22Rv1 (cell line): Measurements from ENCODE around the gene KCNAB1.

Experiments used
- H3K27ac ChIP-seq: fragments of 450-650 bp; 2 replicates; pipeline ENCODE4 v1.5.1; 2017
- ZFX ChIP-seq: fragments of 450-650 bp; IDR thresholded peaks from 2 replicates; pipeline ENCODE4 v1.6.1; 2017; ENCODE audit warnings: antibody characterized with exemption, borderline replicate concordance
- TF ChIP-seq, protein P1 (sequence below): fragments of 450-650 bp; IDR thresholded peaks from 2 replicates; pipeline ENCODE4 v1.5.1; 2017; ENCODE audit warnings: mild to moderate bottlenecking

KCNAB1 gene

DNA sequence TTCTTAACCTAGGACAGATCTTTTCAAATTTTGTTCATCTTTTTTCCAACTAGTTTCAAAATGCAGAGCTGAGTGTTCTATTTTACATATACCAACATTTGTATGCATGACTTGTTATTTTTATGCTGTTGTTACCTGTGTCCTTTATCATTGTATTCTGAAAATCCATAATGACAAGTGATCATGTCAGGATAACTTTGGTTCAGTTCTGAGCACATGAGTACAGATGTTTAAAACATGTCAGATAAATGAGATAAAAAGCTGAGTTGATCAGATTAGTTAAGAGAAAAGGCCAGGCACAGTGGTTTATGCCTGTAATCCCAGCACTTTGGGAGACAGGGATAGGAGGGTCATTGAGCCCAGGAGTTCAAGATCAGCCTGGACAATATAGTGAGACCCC lies 229.6 kb downstream of the KCNAB1 start:
- no peak overlapping the region for H3K27ac ChIP-seq
- TF ChIP-seq ZFX, result no peak
- TF ChIP-seq, protein P1, sequence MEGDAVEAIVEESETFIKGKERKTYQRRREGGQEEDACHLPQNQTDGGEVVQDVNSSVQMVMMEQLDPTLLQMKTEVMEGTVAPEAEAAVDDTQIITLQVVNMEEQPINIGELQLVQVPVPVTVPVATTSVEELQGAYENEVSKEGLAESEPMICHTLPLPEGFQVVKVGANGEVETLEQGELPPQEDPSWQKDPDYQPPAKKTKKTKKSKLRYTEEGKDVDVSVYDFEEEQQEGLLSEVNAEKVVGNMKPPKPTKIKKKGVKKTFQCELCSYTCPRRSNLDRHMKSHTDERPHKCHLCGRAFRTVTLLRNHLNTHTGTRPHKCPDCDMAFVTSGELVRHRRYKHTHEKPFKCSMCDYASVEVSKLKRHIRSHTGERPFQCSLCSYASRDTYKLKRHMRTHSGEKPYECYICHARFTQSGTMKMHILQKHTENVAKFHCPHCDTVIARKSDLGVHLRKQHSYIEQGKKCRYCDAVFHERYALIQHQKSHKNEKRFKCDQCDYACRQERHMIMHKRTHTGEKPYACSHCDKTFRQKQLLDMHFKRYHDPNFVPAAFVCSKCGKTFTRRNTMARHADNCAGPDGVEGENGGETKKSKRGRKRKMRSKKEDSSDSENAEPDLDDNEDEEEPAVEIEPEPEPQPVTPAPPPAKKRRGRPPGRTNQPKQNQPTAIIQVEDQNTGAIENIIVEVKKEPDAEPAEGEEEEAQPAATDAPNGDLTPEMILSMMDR, result no peak

DNA sequence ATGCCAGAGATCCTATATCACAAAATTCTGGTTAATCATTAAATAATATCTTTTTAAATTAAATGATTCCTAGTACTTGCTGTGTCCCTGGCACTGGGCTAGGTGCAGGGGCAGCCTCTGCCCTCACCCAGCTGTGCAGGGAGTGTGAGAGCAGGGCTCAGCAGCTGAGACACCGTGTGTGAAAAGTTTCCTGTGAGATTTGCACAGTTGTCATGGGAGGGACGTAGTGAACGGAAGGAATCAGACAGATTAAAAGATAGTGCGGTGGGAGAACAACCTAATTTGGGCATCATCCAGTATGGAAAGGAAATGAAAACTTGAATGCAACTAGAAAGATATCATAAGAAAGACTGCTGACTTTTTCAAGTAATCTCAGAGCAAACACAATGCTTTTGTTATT lies 230.4 kb downstream of the KCNAB1 start:
- TF ChIP-seq ZFX, result no peak
- TF ChIP-seq, protein P1, result no peak
- no peak overlapping the region for H3K27ac ChIP-seq

DNA sequence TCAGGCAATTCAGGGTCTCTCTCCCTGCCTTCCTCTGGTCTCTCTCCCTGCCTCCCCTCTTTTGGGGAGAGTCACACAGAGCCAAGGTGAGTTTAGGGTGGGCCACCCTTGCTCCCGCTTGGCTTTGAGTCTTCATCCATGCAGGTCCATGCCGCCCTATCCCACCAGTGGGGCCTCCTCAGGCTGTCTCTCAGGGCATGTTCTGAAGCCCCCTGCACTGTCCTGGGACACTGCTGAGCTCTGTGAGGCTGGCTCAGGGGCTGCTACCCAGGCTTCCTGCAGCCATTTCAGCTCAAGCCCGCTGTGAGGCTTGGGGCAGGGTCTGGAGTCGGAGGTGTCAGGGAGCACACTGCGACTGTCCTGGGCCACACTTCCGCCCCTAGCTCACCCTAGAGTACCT lies 231.4 kb downstream of the KCNAB1 start:
- TF ChIP-seq ZFX, result no peak
- TF ChIP-seq, protein P1, result no peak
- no peak overlapping the region for H3K27ac ChIP-seq

DNA sequence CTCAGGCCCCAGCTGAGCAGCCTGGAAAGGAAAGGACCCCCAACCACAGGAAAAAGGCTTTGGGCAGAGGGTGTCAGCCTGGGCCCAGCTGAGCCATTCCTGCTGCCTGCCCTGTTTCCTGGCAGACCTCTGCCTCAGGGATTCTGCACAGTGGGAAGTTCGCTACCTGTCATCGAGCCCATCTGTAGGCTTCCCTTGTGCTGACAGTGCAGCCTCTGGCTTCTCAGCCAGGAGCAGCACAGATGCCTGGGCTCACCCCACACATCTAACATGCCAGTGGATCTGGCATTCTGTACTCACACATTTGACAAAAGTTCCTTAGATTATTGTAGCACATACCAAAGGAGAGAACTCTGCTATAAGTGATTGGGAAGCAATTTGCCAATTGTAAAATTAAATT lies 232.3 kb downstream of the KCNAB1 start:
- no peak overlapping the region for H3K27ac ChIP-seq
- TF ChIP-seq, protein P1, result no peak
- TF ChIP-seq ZFX, result no peak

DNA sequence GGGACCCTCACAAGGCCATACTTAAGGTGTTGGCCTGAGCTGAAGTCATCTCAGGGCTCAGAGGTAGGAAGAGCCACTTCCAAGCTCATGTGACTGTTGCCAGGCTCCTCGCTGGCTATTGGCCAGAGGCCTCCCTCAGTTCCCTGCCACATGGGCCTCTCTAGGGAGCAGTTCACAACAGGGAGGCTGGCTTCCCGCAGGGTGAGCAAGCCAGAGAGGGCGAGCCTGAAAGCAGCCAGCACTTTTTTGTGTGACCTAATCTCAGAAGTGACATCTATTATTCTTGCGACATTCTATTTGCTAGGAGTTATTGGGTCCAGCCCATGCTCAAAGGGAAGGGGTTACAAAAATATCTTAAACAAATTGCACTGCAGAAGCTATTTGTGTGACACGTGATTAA lies 233.2 kb downstream of the KCNAB1 start:
- TF ChIP-seq ZFX, result no peak
- TF ChIP-seq, protein P1, result no peak

DNA sequence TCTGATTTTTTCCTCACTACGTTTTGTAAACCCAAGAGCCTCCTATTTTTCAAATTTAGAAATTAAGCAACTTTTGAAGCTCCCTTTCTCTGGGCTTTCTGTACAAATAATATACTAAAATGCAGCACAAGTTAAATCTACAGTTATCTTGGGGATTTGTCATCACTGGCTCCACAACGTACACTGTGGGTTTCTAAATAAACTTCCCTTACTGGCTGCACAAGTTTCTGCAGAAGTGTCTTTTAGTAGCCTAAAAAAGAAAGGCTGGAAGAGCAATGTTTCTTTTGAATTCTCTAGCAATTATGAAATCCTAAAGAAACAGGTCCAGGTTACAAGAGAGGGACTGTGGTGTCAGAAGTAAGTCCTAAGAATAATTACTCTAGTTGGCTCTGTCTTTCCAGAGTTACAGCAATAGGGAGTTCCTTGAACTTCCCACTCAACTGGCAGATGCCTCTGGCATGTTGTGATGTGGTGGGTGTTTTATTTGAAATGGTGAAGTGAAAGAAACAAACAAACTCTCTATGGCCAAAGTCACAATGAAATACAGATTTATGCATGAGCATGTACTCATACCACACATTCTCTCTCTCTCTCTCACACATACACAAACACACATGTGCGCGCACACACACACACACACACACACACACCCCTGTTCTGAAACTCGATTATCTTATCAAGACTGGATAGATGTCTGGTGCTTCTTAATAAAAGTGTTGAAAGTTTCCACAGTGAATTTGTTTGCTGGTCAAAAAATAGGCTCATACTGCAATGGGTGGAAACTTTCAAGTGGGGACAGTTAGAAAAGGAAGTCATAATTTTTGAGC lies 236.4 kb downstream of the KCNAB1 start:
- no peak overlapping the region for H3K27ac ChIP-seq
- TF ChIP-seq, protein P1, result no peak
- no peak for TF ChIP-seq ZFX

More for the DNA sequence above, 233.2 kb downstream of the KCNAB1 start:
- H3K27ac ChIP-seq, result no peak overlapping the region

DNA sequence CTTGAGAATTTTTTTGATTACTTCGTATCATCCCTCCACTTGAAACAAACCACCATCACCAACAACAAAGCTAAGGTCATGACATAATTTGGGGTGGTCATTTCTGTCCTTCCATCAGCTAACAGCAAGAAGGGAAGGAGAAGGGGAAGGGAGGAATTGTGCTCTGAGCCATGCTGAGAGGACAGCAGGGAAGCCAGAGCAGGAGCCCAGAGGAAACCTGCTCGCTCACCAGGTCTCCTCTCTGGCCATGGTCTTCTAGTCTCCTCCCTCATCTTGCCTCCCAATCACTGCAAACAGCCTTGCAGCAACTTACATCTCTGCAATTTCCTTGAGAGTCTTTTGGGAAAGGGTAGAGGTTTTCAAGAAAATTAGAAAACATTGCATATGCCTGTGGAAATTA lies 237.9 kb downstream of the KCNAB1 start:
- TF ChIP-seq, protein P1, result no peak
- no peak for TF ChIP-seq ZFX
- no peak overlapping the region for H3K27ac ChIP-seq
